Superior temporal gyrus (tissue), 1 donor: Measurements from ENCODE around the gene PPFIBP1.
A peak's percentile ranks its signal among the peaks of the same experiment; 100 is the strongest.

Experiments
- DNase-seq: peaks from one replicate; pipeline ENCODE4 v3.0.0-alpha.2; 2016; ENCODE audit errors: extremely low spot score

Gene PPFIBP1

DNA sequence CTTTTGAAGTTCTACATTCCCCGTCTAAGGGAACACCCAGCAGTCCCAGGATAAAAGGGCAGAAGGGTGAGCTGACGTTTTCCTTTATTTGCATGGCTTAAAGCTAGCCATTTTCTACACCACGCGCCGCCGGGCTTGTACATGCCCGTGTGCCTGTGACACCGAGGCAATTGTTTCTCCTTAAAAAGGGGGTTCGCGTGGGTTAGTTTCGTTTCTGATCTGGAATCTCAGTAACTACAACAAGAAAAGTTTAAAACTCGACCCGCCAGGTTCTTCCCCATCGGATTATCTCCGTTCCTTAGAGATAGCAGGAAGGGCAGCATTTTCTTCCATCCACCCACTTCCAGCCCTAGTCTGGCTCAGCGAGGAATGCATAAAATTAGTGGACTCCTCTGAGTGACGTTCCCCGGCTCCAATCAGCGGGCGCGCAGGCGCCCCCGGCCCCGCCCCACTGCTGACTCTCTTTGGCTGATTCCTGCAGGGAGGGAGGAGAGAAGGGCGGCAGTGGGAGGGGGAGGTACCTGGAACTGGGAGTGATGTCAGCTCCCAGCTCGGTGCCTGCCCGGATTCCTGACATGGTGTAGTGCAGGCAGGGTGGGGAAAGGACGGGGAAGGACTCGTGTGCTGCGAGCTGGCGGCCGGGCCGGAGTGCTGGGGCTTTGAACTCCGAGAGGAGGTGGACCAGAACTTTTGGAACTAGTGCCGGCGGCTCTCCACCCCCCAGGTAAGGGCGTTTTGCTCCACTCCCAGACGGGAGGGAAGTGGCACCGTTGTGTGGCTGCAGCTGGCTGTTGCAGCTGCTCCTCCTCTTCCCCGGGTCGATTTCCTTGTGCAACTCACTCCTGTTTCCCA is at the start of gene PPFIBP1:
TSS of gene PPFIBP1 (plus strand) at position 565 of the 852 bp plus-strand sequence. CDS start 109,191 bp downstream, outside the sequence.
- DNase-seq: peak; percentile 98

GRCh38 chr12:27474344-27474743 is 49.7 kb upstream of the PPFIBP1 start:
- DNase-seq: no peak

- no peak for DNase-seq
Measured at GRCh38 chr12:27477049-27477448, 47.0 kb upstream of the PPFIBP1 start.

DNA sequence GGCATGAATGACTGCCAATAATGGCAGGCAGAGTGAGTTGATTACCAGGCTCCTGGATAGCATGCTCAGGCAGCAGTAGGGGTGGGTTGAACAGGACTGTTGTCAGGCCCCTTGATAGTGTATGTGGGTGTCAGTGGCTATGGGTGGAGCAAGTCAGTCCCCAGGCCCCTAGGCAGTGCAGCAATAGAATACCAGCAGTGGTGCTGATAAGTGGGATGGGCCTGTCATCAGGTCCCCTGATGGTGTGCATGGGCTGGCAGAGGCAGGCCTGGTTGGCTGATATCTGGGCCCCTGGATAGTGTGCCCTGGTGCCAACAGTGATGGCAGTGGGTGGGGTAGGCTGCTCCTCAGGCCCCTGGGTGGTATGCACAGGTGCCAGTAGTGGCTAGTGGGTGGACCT is 45.1 kb upstream of the PPFIBP1 start:
- no peak for DNase-seq

GRCh38 chr12:27480016-27480415 is 44.0 kb upstream of the PPFIBP1 start:
- DNase-seq: no peak

GRCh38 chr12:27486961-27487360 is 37.0 kb upstream of the PPFIBP1 start:
- no peak for DNase-seq

DNA sequence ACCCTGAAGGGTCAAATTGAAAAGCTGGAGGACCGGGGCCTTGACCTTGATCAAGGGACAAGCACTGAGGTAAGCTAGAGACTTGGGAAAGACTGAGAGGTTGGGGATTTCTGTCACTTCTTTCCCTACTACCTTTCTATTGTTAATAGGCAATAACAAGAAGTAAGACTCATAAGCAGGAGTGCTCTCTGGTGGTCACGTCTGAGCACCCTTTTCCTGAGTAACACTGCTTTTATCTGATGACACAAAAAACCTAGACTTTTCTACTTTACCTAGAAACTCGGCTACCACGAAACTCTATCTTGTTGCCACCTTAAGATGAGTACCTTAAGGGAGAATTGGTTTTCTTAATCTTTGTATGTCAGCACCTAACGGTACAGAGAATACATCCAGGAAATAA is 35.5 kb upstream of the PPFIBP1 start:
- DNase-seq: no peak

DNA sequence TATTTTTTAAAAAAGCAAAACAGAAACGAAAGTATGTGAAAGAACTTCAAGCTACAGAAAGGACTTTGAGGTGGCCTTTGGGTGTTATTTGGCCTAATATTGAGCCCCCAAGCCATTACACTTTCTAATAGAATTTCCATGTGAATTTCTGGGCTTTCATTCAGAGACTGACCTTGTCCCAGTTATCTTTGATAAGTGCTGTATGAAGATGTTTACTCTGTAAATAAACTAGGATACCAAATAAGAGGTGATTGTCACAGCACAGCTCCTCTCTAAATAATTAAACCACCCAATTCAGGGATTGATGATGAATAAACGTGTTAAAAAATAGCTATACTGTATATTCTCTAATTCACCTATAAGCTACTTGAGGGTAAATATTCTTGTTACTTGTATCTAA is 32.8 kb upstream of the PPFIBP1 start:
- no peak for DNase-seq

DNA sequence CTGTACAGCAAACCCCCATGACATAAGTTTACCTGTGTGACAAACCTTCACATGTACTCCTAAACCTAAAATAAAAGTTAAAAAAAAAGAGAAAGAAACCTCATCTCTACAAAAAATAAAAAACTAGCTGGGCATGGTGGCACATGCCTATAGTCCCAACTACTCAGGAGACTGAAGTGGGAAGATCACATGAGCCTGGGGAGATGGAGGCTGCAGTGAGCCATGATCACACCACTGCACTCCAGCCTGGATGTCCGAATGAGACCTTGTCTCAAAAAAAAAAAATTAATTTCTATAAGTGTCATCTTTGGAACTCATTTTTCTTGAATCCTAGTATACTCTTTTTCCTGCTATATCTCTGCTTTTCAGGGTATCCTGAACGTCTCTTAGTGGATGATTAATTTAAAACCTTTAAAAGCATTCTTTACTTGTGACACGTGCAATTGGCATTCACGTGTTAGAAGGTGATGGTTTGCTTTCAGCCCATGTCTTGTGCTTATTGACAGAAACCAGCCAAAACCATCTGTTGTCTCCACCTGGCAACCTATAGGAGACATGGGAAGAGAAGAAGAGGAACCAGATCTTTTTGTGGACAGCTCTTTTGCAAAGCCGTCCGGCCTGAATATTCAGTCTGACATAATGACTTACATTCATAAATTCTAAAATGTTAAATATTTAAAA is 30.6 kb upstream of the PPFIBP1 start:
- no peak for DNase-seq

- no peak for DNase-seq
Measured at GRCh38 chr12:27497446-27497845, 26.6 kb upstream of the PPFIBP1 start.

DNA sequence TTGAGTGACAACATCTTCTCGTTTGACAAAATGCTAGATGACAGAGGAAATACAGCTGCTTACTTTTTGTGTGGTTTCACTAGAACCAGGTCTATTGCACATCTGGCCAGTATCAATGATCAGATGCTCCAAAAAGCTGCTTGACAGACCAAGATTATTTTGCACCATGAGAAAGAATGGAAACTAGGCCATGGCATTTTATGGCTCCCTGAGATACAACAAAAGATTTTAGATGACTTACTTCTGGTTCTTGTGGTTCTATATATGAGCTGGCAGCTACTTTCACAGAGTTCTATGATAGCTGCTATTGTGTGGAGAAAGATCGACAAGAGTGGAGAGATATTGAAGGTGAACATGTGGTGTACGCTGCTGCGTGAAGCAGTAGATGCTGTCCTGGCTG is 25.9 kb upstream of the PPFIBP1 start:
- no peak for DNase-seq

DNA sequence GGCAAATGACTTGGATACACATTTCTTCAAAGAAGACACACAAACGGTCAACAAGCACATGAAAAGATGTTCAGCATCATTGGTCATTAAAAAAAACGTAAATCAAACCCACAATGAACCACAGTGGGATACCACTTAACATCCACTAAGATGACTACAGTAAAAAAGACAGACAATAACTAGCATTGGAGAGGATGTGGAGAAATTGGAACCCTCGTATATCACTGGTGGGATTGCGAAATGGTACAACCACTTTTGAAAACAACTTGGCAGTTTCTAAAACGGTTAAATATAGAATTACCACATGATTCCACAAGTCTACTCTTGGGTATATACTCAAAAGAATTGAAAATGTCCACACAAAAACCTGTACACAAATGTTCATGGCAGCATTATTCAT is 25.2 kb upstream of the PPFIBP1 start:
- no peak for DNase-seq

DNA sequence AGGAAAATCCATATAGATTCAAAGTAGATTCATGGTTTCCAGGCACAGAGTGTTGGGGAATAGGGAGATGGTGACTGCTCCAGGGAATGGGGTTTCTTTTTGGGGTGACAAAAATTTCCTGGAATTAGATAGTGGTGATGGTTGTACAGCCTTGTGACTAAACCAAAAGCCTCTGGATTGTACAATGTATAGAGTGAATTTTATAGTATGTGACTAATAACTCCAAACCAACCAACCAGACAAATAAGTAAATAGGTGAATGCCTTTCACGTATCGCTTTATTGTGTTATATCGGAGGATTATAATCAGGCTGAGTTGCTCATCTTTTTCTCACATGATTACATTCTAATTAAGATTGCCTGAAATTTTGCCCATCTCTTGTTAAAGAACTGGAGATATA is 24.6 kb upstream of the PPFIBP1 start:
- no peak for DNase-seq

DNA sequence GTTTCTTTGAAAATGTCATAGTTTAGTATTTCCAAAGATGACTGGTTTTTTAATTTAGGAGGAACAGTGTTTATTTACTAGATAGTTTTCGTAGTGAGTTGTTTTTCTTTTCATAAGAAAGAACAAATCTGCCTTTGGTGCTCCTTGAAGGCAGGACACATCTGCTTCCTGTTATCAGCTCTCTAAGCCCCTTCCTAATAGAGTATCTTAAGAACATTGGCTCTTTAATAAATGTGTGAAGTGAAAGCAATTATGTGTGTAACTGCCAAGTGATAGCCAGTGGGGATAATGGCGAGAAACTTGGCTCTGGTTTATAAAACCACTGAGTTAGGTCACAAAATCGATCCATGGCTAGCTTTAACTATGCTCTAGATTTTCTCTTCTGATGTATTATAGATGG is 23.5 kb upstream of the PPFIBP1 start:
- DNase-seq: no peak

- no peak for DNase-seq
Measured at GRCh38 chr12:27502021-27502435, 22.0 kb upstream of the PPFIBP1 start.

GRCh38 chr12:27504507-27504906 is 19.5 kb upstream of the PPFIBP1 start:
- no peak for DNase-seq

DNA sequence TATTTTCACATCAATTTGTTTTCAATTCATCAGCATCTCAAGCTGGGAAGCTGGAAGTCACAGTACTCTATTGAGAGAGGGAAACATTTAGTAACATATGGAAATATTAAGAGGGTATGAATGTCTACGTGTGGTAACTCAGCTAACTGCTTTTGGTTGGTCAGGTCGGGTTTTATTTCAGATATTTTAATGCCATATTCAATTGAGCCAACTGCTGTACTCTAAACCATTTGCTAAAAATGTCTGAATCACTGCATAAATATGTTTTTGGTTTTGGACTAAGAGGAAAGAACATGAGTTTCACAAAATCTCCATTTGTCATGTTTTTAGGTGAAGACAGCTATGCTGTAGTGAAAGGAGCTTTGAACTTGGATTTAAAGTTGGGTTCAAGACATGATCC is 18.9 kb upstream of the PPFIBP1 start:
- DNase-seq: no peak

GRCh38 chr12:27505761-27506160 is 18.2 kb upstream of the PPFIBP1 start:
- no peak for DNase-seq

DNA sequence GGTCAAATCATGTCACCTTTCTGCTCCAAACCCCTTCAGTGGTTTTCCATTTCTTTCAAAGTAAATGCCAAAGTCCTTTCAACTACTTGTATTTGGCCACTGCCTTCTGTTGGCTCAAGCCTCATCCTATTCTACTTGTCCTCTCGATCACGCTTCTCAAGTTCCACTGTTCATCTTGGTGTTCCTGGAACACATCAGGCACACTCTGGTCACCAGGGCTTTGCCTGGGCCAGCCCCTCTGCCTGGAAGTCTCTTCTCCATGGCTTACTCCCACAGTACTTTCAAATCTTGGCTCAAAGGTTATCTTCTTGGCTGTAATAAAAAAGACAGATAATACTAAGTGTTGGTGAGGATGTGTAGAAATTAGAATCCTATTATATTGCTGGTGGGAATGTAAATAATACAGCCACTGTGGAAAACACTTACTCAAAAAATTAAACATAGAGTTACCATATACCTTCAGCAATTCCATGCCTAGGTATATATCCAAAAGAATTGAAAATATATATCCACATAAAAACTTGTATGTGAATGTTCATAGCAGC is 17.3 kb upstream of the PPFIBP1 start:
- no peak for DNase-seq

- DNase-seq: peak; percentile 35
Measured at GRCh38 chr12:27508736-27509431, 15.1 kb upstream of the PPFIBP1 start.

DNA sequence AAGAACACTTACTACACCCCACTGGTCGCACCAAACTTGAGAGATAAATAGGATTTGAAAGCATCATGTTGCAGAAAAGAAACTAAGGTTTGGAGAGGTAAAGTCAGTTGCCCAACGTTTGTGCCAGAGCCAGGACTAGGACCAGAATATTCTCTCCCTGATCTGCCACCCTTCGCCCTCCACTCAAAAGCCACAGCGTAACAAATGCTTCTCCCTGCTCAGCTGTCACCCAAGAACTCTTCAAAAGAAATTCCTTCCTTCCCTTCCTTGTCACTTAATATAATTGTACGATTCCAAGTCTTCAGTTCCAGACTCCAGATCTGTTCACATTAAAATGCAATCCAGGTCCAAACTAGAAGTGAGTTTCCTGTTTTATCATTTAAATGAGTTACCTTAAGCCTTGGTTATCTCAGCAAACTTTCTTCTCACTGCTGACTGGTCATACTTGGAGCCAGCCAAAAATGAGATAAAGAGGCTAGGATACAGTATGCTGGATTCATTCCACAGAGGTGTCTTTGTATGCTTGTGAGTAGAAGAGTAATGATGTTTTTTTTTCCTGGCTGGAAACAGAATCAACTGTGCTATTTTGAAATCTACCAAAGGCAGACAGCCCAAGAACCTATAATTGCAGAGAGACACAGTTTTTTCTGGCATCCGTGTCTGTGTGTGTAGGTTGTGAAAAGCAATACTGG is 12.8 kb upstream of the PPFIBP1 start:
- peak; percentile 75 for DNase-seq

DNA sequence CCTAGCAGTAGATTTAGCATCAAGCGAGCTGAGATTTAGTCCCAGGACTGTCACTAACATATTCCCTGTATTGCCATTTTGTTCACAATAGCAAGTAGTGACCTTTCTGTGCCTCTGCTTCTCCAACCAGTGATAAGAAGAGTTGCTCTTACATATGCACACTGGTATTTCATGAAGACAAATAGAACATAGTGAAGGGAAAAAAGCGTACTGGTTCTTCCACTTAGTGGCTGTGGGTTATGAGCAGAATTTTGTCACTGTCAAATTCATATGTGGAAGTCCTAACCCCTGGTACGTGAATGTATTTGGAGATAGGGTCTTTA is 12.3 kb upstream of the PPFIBP1 start:
- DNase-seq: no peak
